Keratinocyte (primary cell): ENCODE measurements around the gene PIWIL4.

Source experiments
- CTCF ChIP-seq, 3 experiments: IDR thresholded peaks in 1 of 3; conservative IDR thresholded peaks in 1 of 3; optimal IDR thresholded peaks in 1 of 3; 2 replicates in 2 of 3; 3 replicates in 1 of 3; pipeline versions ENCODE3 to v1.5.1; 2011; ENCODE audit warnings: low read length in 3 of 3, mild to moderate bottlenecking in 3 of 3, moderate library complexity in 2 of 3, control low read depth in 1 of 3, inconsistent platforms in 1 of 3; ENCODE audit not compliant: insufficient read depth in 2 of 3; ENCODE audit errors: extremely low read depth in 1 of 3
- EZH2 ChIP-seq: IDR thresholded peaks from one replicate; pipeline ENCODE4 v1.6.1; 2012; ENCODE audit warnings: inconsistent platforms, mild to moderate bottlenecking, low read length, moderate library complexity

- TF ChIP-seq CTCF (optimal IDR thresholded peaks at IDR 0.05 in 1 of 3, IDR thresholded peaks at IDR 0.05 in 1 of 3, conservative IDR thresholded peaks at IDR 0.05 in 1 of 3; ENCODE audit: extremely low read depth in 1 of 3, insufficient read depth in 2 of 3, low read length in 3 of 3) (no peak), EZH2 (no peak)
Observed at GRCh38 chr11:94635072-94635471, 67.9 kb downstream of the PIWIL4 start.
